Measurements from ENCODE around the gene FAM227B.

FAM227B gene

GRCh38 chr15:49441816-49442215, 178.8 kb downstream of the FAM227B start:
- no peak for DNase-seq (ENCODE audit: low spot score)
- in situ Hi-C loops (cut with MboI; ENCODE audit: low sequenced_read_pairs, unreplicated experiment): no loop called here
- TF ChIP-seq CTCF (IDR thresholded peaks at IDR 0.05; ENCODE audit: borderline replicate concordance, control extremely low read depth, extremely low read depth, insufficient read depth, missing control alignments): no peak

GRCh38 chr15:49441356-49441755, 179.3 kb downstream of the FAM227B start:
- DNase-seq (ENCODE audit: low spot score): no peak
- in situ Hi-C loops (cut with MboI; ENCODE audit: low sequenced_read_pairs, unreplicated experiment): no loop called here
- no peak for TF ChIP-seq CTCF (IDR thresholded peaks at IDR 0.05; ENCODE audit: borderline replicate concordance, control extremely low read depth, extremely low read depth, insufficient read depth, missing control alignments)

GRCh38 chr15:49439678-49440395, 180.8 kb downstream of the FAM227B start:
- in situ Hi-C loops (cut with MboI; ENCODE audit: low sequenced_read_pairs, unreplicated experiment): no loop called here
- no peak for DNase-seq (ENCODE audit: low spot score)
- TF ChIP-seq CTCF (IDR thresholded peaks at IDR 0.05; ENCODE audit: borderline replicate concordance, control extremely low read depth, extremely low read depth, insufficient read depth, missing control alignments): no peak

- no peak for TF ChIP-seq CTCF (IDR thresholded peaks at IDR 0.05; ENCODE audit: borderline replicate concordance, control extremely low read depth, extremely low read depth, insufficient read depth, missing control alignments)
- in situ Hi-C loops (cut with MboI; ENCODE audit: low sequenced_read_pairs, unreplicated experiment): no loop called here
- no peak for DNase-seq (ENCODE audit: low spot score)
Measured at GRCh38 chr15:49438962-49439631, 181.5 kb downstream of the FAM227B start.

- TF ChIP-seq CTCF (IDR thresholded peaks at IDR 0.05; ENCODE audit: borderline replicate concordance, control extremely low read depth, extremely low read depth, insufficient read depth, missing control alignments): no peak
- in situ Hi-C loops (cut with MboI; ENCODE audit: low sequenced_read_pairs, unreplicated experiment): no loop called here
- DNase-seq (ENCODE audit: low spot score): no peak
Measured at GRCh38 chr15:49436751-49437150, 183.9 kb downstream of the FAM227B start.

GRCh38 chr15:49435174-49435573, 185.4 kb downstream of the FAM227B start:
- TF ChIP-seq CTCF (IDR thresholded peaks at IDR 0.05; ENCODE audit: borderline replicate concordance, control extremely low read depth, extremely low read depth, insufficient read depth, missing control alignments): no peak
- DNase-seq (ENCODE audit: low spot score): no peak
- in situ Hi-C loops (cut with MboI; ENCODE audit: low sequenced_read_pairs, unreplicated experiment): no loop called here
